ENCODE results near the gene MICAL2.

MICAL2 gene

GRCh38 chr11:12287374-12288211 is 177.2 kb downstream of the MICAL2 start:
- no peaks in the 10 kb centered on the region for H3K9me3 Mint-ChIP-seq
- H3K4me1 Mint-ChIP-seq (ENCODE audit: low read depth), result peaks cover 16% of the 10 kb centered on the region
- H3K27me3 Mint-ChIP-seq (ENCODE audit: low read depth), result no peaks in the 10 kb centered on the region
- peak; percentile 3 for DNase-seq (ENCODE audit: low spot score)
- no peak overlapping the region for H3K27ac Mint-ChIP-seq
- no peak overlapping the region for H3K4me3 Mint-ChIP-seq
- no peaks in the 10 kb centered on the region for H3K36me3 Mint-ChIP-seq (ENCODE audit: low read depth)

- H3K4me3 Mint-ChIP-seq, result no peak overlapping the region
- H3K27ac Mint-ChIP-seq, result no peak overlapping the region
- DNase-seq (ENCODE audit: low spot score), result peak; percentile 23
- no peaks in the 10 kb centered on the region for H3K9me3 Mint-ChIP-seq
- H3K27me3 Mint-ChIP-seq (ENCODE audit: low read depth), result no peaks in the 10 kb centered on the region
- peaks cover 16% of the 10 kb centered on the region for H3K4me1 Mint-ChIP-seq (ENCODE audit: low read depth)
- H3K36me3 Mint-ChIP-seq (ENCODE audit: low read depth), result no peaks in the 10 kb centered on the region
Observed at GRCh38 chr11:12288212-12288930, 178.0 kb downstream of the MICAL2 start.

- Mint-ChIP-seq H3K9me3 (no peaks in the 10 kb centered on the region), H3K36me3 (ENCODE audit: low read depth) (no peaks in the 10 kb centered on the region), H3K27me3 (ENCODE audit: low read depth) (no peaks in the 10 kb centered on the region), H3K4me3 (no peak overlapping the region), H3K4me1 (ENCODE audit: low read depth) (peaks cover 16% of the 10 kb centered on the region), H3K27ac (no peak overlapping the region)
- no peak for DNase-seq (ENCODE audit: low spot score)
Observed at GRCh38 chr11:12288931-12289666, 178.7 kb downstream of the MICAL2 start.

- no peak overlapping the region for H3K4me3 Mint-ChIP-seq
- peaks cover 16% of the 10 kb centered on the region for H3K4me1 Mint-ChIP-seq (ENCODE audit: low read depth)
- no peaks in the 10 kb centered on the region for H3K36me3 Mint-ChIP-seq (ENCODE audit: low read depth)
- H3K27ac Mint-ChIP-seq, result peak overlapping the region; percentile 50
- peak; percentile 3 for DNase-seq (ENCODE audit: low spot score)
- H3K27me3 Mint-ChIP-seq (ENCODE audit: low read depth), result no peaks in the 10 kb centered on the region
- H3K9me3 Mint-ChIP-seq, result no peaks in the 10 kb centered on the region
Observed at GRCh38 chr11:12289667-12290476, 179.5 kb downstream of the MICAL2 start.

- no peaks in the 10 kb centered on the region for H3K9me3 Mint-ChIP-seq
- no peaks in the 10 kb centered on the region for H3K27me3 Mint-ChIP-seq (ENCODE audit: low read depth)
Observed at GRCh38 chr11:12290477-12290922, 180.1 kb downstream of the MICAL2 start.

GRCh38 chr11:12291313-12291712 is 180.9 kb downstream of the MICAL2 start:
- Mint-ChIP-seq H3K4me1 (ENCODE audit: low read depth) (peaks cover 16% of the 10 kb centered on the region), H3K27me3 (ENCODE audit: low read depth) (no peaks in the 10 kb centered on the region), H3K9me3 (no peaks in the 10 kb centered on the region), H3K4me3 (no peak overlapping the region), H3K27ac (no peak overlapping the region), H3K36me3 (ENCODE audit: low read depth) (no peaks in the 10 kb centered on the region)
- peak; percentile 3 for DNase-seq (ENCODE audit: low spot score)

More at GRCh38 chr11:12290477-12290922, 180.1 kb downstream of the MICAL2 start:
- Mint-ChIP-seq H3K4me3 (no peak overlapping the region), H3K4me1 (ENCODE audit: low read depth) (peaks cover 16% of the 10 kb centered on the region), H3K36me3 (ENCODE audit: low read depth) (no peaks in the 10 kb centered on the region), H3K27ac (peak overlapping the region; percentile 50)
- DNase-seq (ENCODE audit: low spot score), result no peak

GRCh38 chr11:12291766-12292165 is 181.4 kb downstream of the MICAL2 start:
- Mint-ChIP-seq H3K27me3 (ENCODE audit: low read depth) (no peaks in the 10 kb centered on the region), H3K4me1 (ENCODE audit: low read depth) (peaks cover 16% of the 10 kb centered on the region), H3K9me3 (no peaks in the 10 kb centered on the region), H3K4me3 (no peak overlapping the region), H3K36me3 (ENCODE audit: low read depth) (no peaks in the 10 kb centered on the region), H3K27ac (no peak overlapping the region)
- peak; percentile 3 for DNase-seq (ENCODE audit: low spot score)

- H3K36me3 Mint-ChIP-seq (ENCODE audit: low read depth), result no peaks in the 10 kb centered on the region
- peak; percentile 1 for DNase-seq (ENCODE audit: low spot score)
- peaks cover 16% of the 10 kb centered on the region for H3K4me1 Mint-ChIP-seq (ENCODE audit: low read depth)
- no peaks in the 10 kb centered on the region for H3K27me3 Mint-ChIP-seq (ENCODE audit: low read depth)
- no peak overlapping the region for H3K4me3 Mint-ChIP-seq
- peaks cover under 1% of the 10 kb centered on the region for H3K9me3 Mint-ChIP-seq
- no peak overlapping the region for H3K27ac Mint-ChIP-seq
Observed at GRCh38 chr11:12292766-12293165, 182.4 kb downstream of the MICAL2 start.

GRCh38 chr11:12293486-12293885 is 183.1 kb downstream of the MICAL2 start:
- Mint-ChIP-seq H3K4me3 (no peak overlapping the region), H3K4me1 (ENCODE audit: low read depth) (peaks cover 16% of the 10 kb centered on the region)

GRCh38 chr11:12294613-12295012 is 184.2 kb downstream of the MICAL2 start:
- H3K4me1 Mint-ChIP-seq (ENCODE audit: low read depth), result peaks cover 16% of the 10 kb centered on the region
- H3K36me3 Mint-ChIP-seq (ENCODE audit: low read depth), result peaks cover 2% of the 10 kb centered on the region
- H3K4me3 Mint-ChIP-seq, result no peak overlapping the region
- H3K9me3 Mint-ChIP-seq, result peaks cover 13% of the 10 kb centered on the region
- H3K27me3 Mint-ChIP-seq (ENCODE audit: low read depth), result no peaks in the 10 kb centered on the region
- no peak for DNase-seq (ENCODE audit: low spot score)
- no peak overlapping the region for H3K27ac Mint-ChIP-seq

More at GRCh38 chr11:12293486-12293885, 183.1 kb downstream of the MICAL2 start:
- H3K9me3 Mint-ChIP-seq, result peaks cover 6% of the 10 kb centered on the region
- no peaks in the 10 kb centered on the region for H3K27me3 Mint-ChIP-seq (ENCODE audit: low read depth)
- H3K27ac Mint-ChIP-seq, result no peak overlapping the region
- peaks cover 2% of the 10 kb centered on the region for H3K36me3 Mint-ChIP-seq (ENCODE audit: low read depth)
- no peak for DNase-seq (ENCODE audit: low spot score)

GRCh38 chr11:12295943-12296342 is 185.6 kb downstream of the MICAL2 start:
- Mint-ChIP-seq H3K27me3 (ENCODE audit: low read depth) (no peaks in the 10 kb centered on the region), H3K4me1 (ENCODE audit: low read depth) (peaks cover 6% of the 10 kb centered on the region), H3K27ac (no peak overlapping the region), H3K36me3 (ENCODE audit: low read depth) (peaks cover 2% of the 10 kb centered on the region), H3K4me3 (no peak overlapping the region), H3K9me3 (peaks cover 13% of the 10 kb centered on the region)
- no peak for DNase-seq (ENCODE audit: low spot score)

GRCh38 chr11:12298610-12299009 is 188.2 kb downstream of the MICAL2 start:
- Mint-ChIP-seq H3K36me3 (ENCODE audit: low read depth) (peaks cover 2% of the 10 kb centered on the region), H3K4me3 (no peak overlapping the region), H3K27me3 (ENCODE audit: low read depth) (no peaks in the 10 kb centered on the region), H3K4me1 (ENCODE audit: low read depth) (no peaks in the 10 kb centered on the region), H3K27ac (no peak overlapping the region), H3K9me3 (peaks cover 13% of the 10 kb centered on the region)
- no peak for DNase-seq (ENCODE audit: low spot score)

GRCh38 chr11:12301379-12301778 is 191.0 kb downstream of the MICAL2 start:
- H3K4me1 Mint-ChIP-seq (ENCODE audit: low read depth), result no peaks in the 10 kb centered on the region

More at GRCh38 chr11:12301379-12301778, 191.0 kb downstream of the MICAL2 start:
- H3K27me3 Mint-ChIP-seq (ENCODE audit: low read depth), result no peaks in the 10 kb centered on the region
- H3K36me3 Mint-ChIP-seq (ENCODE audit: low read depth), result peaks cover 2% of the 10 kb centered on the region
- DNase-seq (ENCODE audit: low spot score), result no peak
- no peak overlapping the region for H3K27ac Mint-ChIP-seq
- peaks cover 13% of the 10 kb centered on the region for H3K9me3 Mint-ChIP-seq
- H3K4me3 Mint-ChIP-seq, result no peak overlapping the region
